ENCODE data around the gene HSPA14.
"Not testable (repeated sequence)": the region's sequence is repeated elsewhere in the genome, so short reads cannot be mapped to it uniquely, and the experiment has no call there.

HSPA14 gene

GRCh38 chr10:14839305-14839695, 1.2 kb downstream of the HSPA14 start:
- Histone ChIP-seq H3K27me3 (ENCODE audit: control insufficient read depth in 1 of 2, insufficient read depth in 2 of 2, low read length in 2 of 2) (no peaks in the 10 kb centered on the region), H3K9me3 (ENCODE audit: low read length) (no peaks in the 10 kb centered on the region), H3K9ac (ENCODE audit: low read length) (peak overlapping the region; percentile 65), H3K4me3 (ENCODE audit: low read depth in 1 of 2, low read length in 2 of 2) (peak overlapping the region; percentile 89 to 99), H3K4me1 (ENCODE audit: insufficient read depth, low read length) (peaks cover 22% of the 10 kb centered on the region), H3K27ac (ENCODE audit: low read depth, low read length) (peak overlapping the region; percentile 84), H3K36me3 (ENCODE audit: insufficient read depth, low read length) (peaks cover 31% of the 10 kb centered on the region)

GRCh38 chr10:14840178-14840577, 2.1 kb downstream of the HSPA14 start:
- Histone ChIP-seq H3K27me3 (ENCODE audit: control insufficient read depth in 1 of 2, insufficient read depth in 2 of 2, low read length in 2 of 2) (no peaks in the 10 kb centered on the region), H3K9me3 (ENCODE audit: low read length) (no peaks in the 10 kb centered on the region), H3K27ac (ENCODE audit: low read depth, low read length) (no peak overlapping the region), H3K4me1 (ENCODE audit: insufficient read depth, low read length) (peaks cover 22% of the 10 kb centered on the region), H3K9ac (ENCODE audit: low read length) (no peak overlapping the region), H3K36me3 (ENCODE audit: insufficient read depth, low read length) (peaks cover 31% of the 10 kb centered on the region), H3K4me3 (ENCODE audit: low read depth in 1 of 2, low read length in 2 of 2) (no peak overlapping the region)

- Histone ChIP-seq H3K36me3 (ENCODE audit: insufficient read depth, low read length) (peaks cover 31% of the 10 kb centered on the region), H3K4me1 (ENCODE audit: insufficient read depth, low read length) (peaks cover 8% of the 10 kb centered on the region), H3K27ac (ENCODE audit: low read depth, low read length) (no peak overlapping the region), H3K9me3 (ENCODE audit: low read length) (no peaks in the 10 kb centered on the region), H3K27me3 (ENCODE audit: control insufficient read depth in 1 of 2, insufficient read depth in 2 of 2, low read length in 2 of 2) (no peaks in the 10 kb centered on the region), H3K9ac (ENCODE audit: low read length) (no peak overlapping the region), H3K4me3 (ENCODE audit: low read depth in 1 of 2, low read length in 2 of 2) (no peak overlapping the region)
These were observed 5.4 kb downstream of the HSPA14 start for GRCh38 chr10:14843327-14843988.

- Histone ChIP-seq H3K4me1 (ENCODE audit: insufficient read depth, low read length) (no peaks in the 10 kb centered on the region), H3K27ac (ENCODE audit: low read depth, low read length) (no peak overlapping the region), H3K9ac (ENCODE audit: low read length) (no peak overlapping the region), H3K36me3 (ENCODE audit: insufficient read depth, low read length) (peaks cover 31% of the 10 kb centered on the region), H3K27me3 (ENCODE audit: control insufficient read depth in 1 of 2, insufficient read depth in 2 of 2, low read length in 2 of 2) (no peaks in the 10 kb centered on the region), H3K9me3 (ENCODE audit: low read length) (no peaks in the 10 kb centered on the region), H3K4me3 (ENCODE audit: low read depth in 1 of 2, low read length in 2 of 2) (no peak overlapping the region)
These were observed 6.8 kb downstream of the HSPA14 start for GRCh38 chr10:14844948-14845347.

- H3K27ac ChIP-seq (ENCODE audit: low read depth, low read length) = no peak overlapping the region
- H3K4me3 ChIP-seq (ENCODE audit: low read depth in 1 of 2, low read length in 2 of 2) = no peak overlapping the region
- H3K9ac ChIP-seq (ENCODE audit: low read length) = no peak overlapping the region
- H3K4me1 ChIP-seq (ENCODE audit: insufficient read depth, low read length) = no peaks in the 10 kb centered on the region
- peaks cover 10% of the 10 kb centered on the region for H3K36me3 ChIP-seq (ENCODE audit: insufficient read depth, low read length)
- no peaks in the 10 kb centered on the region for H3K27me3 ChIP-seq (ENCODE audit: control insufficient read depth in 1 of 2, insufficient read depth in 2 of 2, low read length in 2 of 2)
- no peaks in the 10 kb centered on the region for H3K9me3 ChIP-seq (ENCODE audit: low read length)
These were observed 14.1 kb downstream of the HSPA14 start for GRCh38 chr10:14852236-14852635.

GRCh38 chr10:14855453-14855852, 17.3 kb downstream of the HSPA14 start:
- Histone ChIP-seq H3K4me3 (ENCODE audit: low read depth in 1 of 2, low read length in 2 of 2) (no peak overlapping the region), H3K9me3 (ENCODE audit: low read length) (no peaks in the 10 kb centered on the region), H3K27ac (ENCODE audit: low read depth, low read length) (no peak overlapping the region), H3K4me1 (ENCODE audit: insufficient read depth, low read length) (no peaks in the 10 kb centered on the region), H3K27me3 (ENCODE audit: control insufficient read depth in 1 of 2, insufficient read depth in 2 of 2, low read length in 2 of 2) (no peaks in the 10 kb centered on the region), H3K9ac (ENCODE audit: low read length) (no peak overlapping the region), H3K36me3 (ENCODE audit: insufficient read depth, low read length) (peaks cover 15% of the 10 kb centered on the region)

GRCh38 chr10:14858338-14858960, 20.3 kb downstream of the HSPA14 start:
- no peak overlapping the region for H3K27ac ChIP-seq (ENCODE audit: low read depth, low read length)
- H3K9ac ChIP-seq (ENCODE audit: low read length) = no peak overlapping the region
- no peaks in the 10 kb centered on the region for H3K9me3 ChIP-seq (ENCODE audit: low read length)
- no peaks in the 10 kb centered on the region for H3K27me3 ChIP-seq (ENCODE audit: control insufficient read depth in 1 of 2, insufficient read depth in 2 of 2, low read length in 2 of 2)
- no peaks in the 10 kb centered on the region for H3K4me1 ChIP-seq (ENCODE audit: insufficient read depth, low read length)
- H3K36me3 ChIP-seq (ENCODE audit: insufficient read depth, low read length) = peaks cover 17% of the 10 kb centered on the region
- no peak overlapping the region for H3K4me3 ChIP-seq (ENCODE audit: low read depth in 1 of 2, low read length in 2 of 2)

- no peaks in the 10 kb centered on the region for H3K27me3 ChIP-seq (ENCODE audit: control insufficient read depth in 1 of 2, insufficient read depth in 2 of 2, low read length in 2 of 2)
- H3K4me1 ChIP-seq (ENCODE audit: insufficient read depth, low read length) = no peaks in the 10 kb centered on the region
- H3K27ac ChIP-seq (ENCODE audit: low read depth, low read length) = no peak overlapping the region
- H3K9ac ChIP-seq (ENCODE audit: low read length) = no peak overlapping the region
- no peaks in the 10 kb centered on the region for H3K9me3 ChIP-seq (ENCODE audit: low read length)
- no peak overlapping the region for H3K4me3 ChIP-seq (ENCODE audit: low read depth in 1 of 2, low read length in 2 of 2)
- peaks cover 17% of the 10 kb centered on the region for H3K36me3 ChIP-seq (ENCODE audit: insufficient read depth, low read length)
These were observed 20.9 kb downstream of the HSPA14 start for GRCh38 chr10:14859043-14859442.

GRCh38 chr10:14859775-14860174, 21.7 kb downstream of the HSPA14 start:
- Histone ChIP-seq H3K27ac (ENCODE audit: low read depth, low read length) (no peak overlapping the region), H3K4me1 (ENCODE audit: insufficient read depth, low read length) (no peaks in the 10 kb centered on the region), H3K4me3 (ENCODE audit: low read depth in 1 of 2, low read length in 2 of 2) (no peak overlapping the region), H3K27me3 (ENCODE audit: control insufficient read depth in 1 of 2, insufficient read depth in 2 of 2, low read length in 2 of 2) (no peaks in the 10 kb centered on the region), H3K36me3 (ENCODE audit: insufficient read depth, low read length) (peaks cover 17% of the 10 kb centered on the region), H3K9me3 (ENCODE audit: low read length) (no peaks in the 10 kb centered on the region), H3K9ac (ENCODE audit: low read length) (no peak overlapping the region)

- no peak overlapping the region for H3K9ac ChIP-seq (ENCODE audit: low read length)
- H3K36me3 ChIP-seq (ENCODE audit: insufficient read depth, low read length) = peaks cover 15% of the 10 kb centered on the region
- H3K4me3 ChIP-seq (ENCODE audit: low read depth in 1 of 2, low read length in 2 of 2) = no peak overlapping the region
- H3K9me3 ChIP-seq (ENCODE audit: low read length) = no peaks in the 10 kb centered on the region
- H3K4me1 ChIP-seq (ENCODE audit: insufficient read depth, low read length) = no peaks in the 10 kb centered on the region
- no peak overlapping the region for H3K27ac ChIP-seq (ENCODE audit: low read depth, low read length)
- no peaks in the 10 kb centered on the region for H3K27me3 ChIP-seq (ENCODE audit: control insufficient read depth in 1 of 2, insufficient read depth in 2 of 2, low read length in 2 of 2)
These were observed 22.7 kb downstream of the HSPA14 start for GRCh38 chr10:14860791-14861190.

- H3K27me3 ChIP-seq (ENCODE audit: control insufficient read depth in 1 of 2, insufficient read depth in 2 of 2, low read length in 2 of 2); H3K4me1 ChIP-seq (ENCODE audit: insufficient read depth, low read length): not testable (repeated sequence)
- peaks cover 22% of the 10 kb centered on the region for H3K36me3 ChIP-seq (ENCODE audit: insufficient read depth, low read length)
These were observed 26.4 kb downstream of the HSPA14 start for GRCh38 chr10:14864466-14864865.

GRCh38 chr10:14864871-14865270, 26.8 kb downstream of the HSPA14 start:
- H3K9ac ChIP-seq (ENCODE audit: low read length); H3K4me1 ChIP-seq (ENCODE audit: insufficient read depth, low read length); H3K27me3 ChIP-seq (ENCODE audit: control insufficient read depth in 1 of 2, insufficient read depth in 2 of 2, low read length in 2 of 2); H3K9me3 ChIP-seq (ENCODE audit: low read length); H3K4me3 ChIP-seq (ENCODE audit: low read depth in 1 of 2, low read length in 2 of 2); H3K27ac ChIP-seq (ENCODE audit: low read depth, low read length): not testable (repeated sequence)
- H3K36me3 ChIP-seq (ENCODE audit: insufficient read depth, low read length) = peaks cover 25% of the 10 kb centered on the region

More at GRCh38 chr10:14864466-14864865, 26.4 kb downstream of the HSPA14 start:
- H3K4me3 ChIP-seq (ENCODE audit: low read depth in 1 of 2, low read length in 2 of 2); H3K9ac ChIP-seq (ENCODE audit: low read length); H3K9me3 ChIP-seq (ENCODE audit: low read length); H3K27ac ChIP-seq (ENCODE audit: low read depth, low read length): not testable (repeated sequence)

Data from muscle layer of colon (tissue), 2 donors.